HL-60 (cell line): Measurements from ENCODE around the gene THEM4.

ENCODE experiments used
- GABPA ChIP-seq: IDR thresholded peaks from 2 replicates; pipeline ENCODE4 v1.6.1; 2012; ENCODE audit warnings: low read depth
- POLR2AphosphoS5 ChIP-seq: IDR thresholded peaks from 2 replicates; pipeline ENCODE4 v1.6.1; 2012; ENCODE audit warnings: low read depth
- SPI1 ChIP-seq: IDR thresholded peaks from 2 replicates; pipeline ENCODE4 v1.6.1; 2012; ENCODE audit warnings: low read depth, mild to moderate bottlenecking, borderline replicate concordance
- TF ChIP-seq, protein P1 (sequence below): IDR thresholded peaks from one replicate; pipeline ENCODE4 v1.5.1; 2011; ENCODE audit warnings: low read length, control low read depth, inconsistent platforms; ENCODE audit not compliant: insufficient read depth
- TF ChIP-seq, protein P2 (sequence below): IDR thresholded peaks from 2 replicates; pipeline ENCODE4 v1.6.1; 2012; ENCODE audit warnings: low read depth; ENCODE audit not compliant: insufficient replicate concordance

DNA sequence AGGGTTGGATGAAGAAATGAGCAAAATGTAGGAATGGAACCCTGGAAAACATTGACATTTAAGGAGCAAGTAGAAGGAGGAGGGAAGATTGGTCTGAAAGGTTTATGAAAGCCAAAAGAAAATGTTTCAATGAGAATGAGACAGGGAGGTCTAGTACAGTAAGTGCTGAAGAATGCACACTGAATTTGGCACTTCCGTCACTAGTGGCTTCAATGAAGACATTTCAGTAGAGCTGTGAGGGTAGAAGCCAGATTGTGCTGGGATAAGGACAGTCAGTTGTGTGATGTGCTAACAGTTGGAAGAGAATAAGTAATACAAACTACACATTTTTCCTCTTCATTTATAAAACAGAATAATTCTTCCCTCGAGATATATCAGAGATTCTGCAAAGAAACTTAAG is 17.1 kb downstream of the THEM4 start:
- TF ChIP-seq POLR2AphosphoS5 (no peak), SPI1 (no peak), GABPA (no peak)
- TF ChIP-seq, protein P1, sequence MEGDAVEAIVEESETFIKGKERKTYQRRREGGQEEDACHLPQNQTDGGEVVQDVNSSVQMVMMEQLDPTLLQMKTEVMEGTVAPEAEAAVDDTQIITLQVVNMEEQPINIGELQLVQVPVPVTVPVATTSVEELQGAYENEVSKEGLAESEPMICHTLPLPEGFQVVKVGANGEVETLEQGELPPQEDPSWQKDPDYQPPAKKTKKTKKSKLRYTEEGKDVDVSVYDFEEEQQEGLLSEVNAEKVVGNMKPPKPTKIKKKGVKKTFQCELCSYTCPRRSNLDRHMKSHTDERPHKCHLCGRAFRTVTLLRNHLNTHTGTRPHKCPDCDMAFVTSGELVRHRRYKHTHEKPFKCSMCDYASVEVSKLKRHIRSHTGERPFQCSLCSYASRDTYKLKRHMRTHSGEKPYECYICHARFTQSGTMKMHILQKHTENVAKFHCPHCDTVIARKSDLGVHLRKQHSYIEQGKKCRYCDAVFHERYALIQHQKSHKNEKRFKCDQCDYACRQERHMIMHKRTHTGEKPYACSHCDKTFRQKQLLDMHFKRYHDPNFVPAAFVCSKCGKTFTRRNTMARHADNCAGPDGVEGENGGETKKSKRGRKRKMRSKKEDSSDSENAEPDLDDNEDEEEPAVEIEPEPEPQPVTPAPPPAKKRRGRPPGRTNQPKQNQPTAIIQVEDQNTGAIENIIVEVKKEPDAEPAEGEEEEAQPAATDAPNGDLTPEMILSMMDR, result no peak
- TF ChIP-seq, protein P2, sequence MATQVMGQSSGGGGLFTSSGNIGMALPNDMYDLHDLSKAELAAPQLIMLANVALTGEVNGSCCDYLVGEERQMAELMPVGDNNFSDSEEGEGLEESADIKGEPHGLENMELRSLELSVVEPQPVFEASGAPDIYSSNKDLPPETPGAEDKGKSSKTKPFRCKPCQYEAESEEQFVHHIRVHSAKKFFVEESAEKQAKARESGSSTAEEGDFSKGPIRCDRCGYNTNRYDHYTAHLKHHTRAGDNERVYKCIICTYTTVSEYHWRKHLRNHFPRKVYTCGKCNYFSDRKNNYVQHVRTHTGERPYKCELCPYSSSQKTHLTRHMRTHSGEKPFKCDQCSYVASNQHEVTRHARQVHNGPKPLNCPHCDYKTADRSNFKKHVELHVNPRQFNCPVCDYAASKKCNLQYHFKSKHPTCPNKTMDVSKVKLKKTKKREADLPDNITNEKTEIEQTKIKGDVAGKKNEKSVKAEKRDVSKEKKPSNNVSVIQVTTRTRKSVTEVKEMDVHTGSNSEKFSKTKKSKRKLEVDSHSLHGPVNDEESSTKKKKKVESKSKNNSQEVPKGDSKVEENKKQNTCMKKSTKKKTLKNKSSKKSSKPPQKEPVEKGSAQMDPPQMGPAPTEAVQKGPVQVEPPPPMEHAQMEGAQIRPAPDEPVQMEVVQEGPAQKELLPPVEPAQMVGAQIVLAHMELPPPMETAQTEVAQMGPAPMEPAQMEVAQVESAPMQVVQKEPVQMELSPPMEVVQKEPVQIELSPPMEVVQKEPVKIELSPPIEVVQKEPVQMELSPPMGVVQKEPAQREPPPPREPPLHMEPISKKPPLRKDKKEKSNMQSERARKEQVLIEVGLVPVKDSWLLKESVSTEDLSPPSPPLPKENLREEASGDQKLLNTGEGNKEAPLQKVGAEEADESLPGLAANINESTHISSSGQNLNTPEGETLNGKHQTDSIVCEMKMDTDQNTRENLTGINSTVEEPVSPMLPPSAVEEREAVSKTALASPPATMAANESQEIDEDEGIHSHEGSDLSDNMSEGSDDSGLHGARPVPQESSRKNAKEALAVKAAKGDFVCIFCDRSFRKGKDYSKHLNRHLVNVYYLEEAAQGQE, result no peak
